NCI-H82 treated with DMSO at 0.1 percent for 48 hours (cell line): ENCODE measurements around the gene IFTAP.

Experiments
- DNase-seq: peaks from one replicate; lab custom pipeline; 2025; ENCODE audit not compliant: unreplicated experiment; lab: John Stamatoyannopoulos, UW

The IFTAP gene

GRCh38 chr11:36596880-36597279 is 2.6 kb downstream of the IFTAP start:
- no peak for DNase-seq

GRCh38 chr11:36598051-36598450 is 3.7 kb downstream of the IFTAP start, which contains the start of gene RAG2:
Gene RAG2, minus strand, starts transcription at chr11:36598236. Its CDS starts 4,068 bp downstream, at chr11:36594168.
- no peak for DNase-seq

GRCh38 chr11:36600180-36600579 is 5.9 kb downstream of the IFTAP start:
- no peak for DNase-seq

- DNase-seq = no peak
These were observed 6.9 kb downstream of the IFTAP start for GRCh38 chr11:36601155-36601554.

- DNase-seq = no peak
These were observed 7.8 kb downstream of the IFTAP start for GRCh38 chr11:36602135-36602534.

- no peak for DNase-seq
These were observed 11.2 kb downstream of the IFTAP start for GRCh38 chr11:36605221-36606216.

- no peak for DNase-seq
These were observed 14.3 kb downstream of the IFTAP start for GRCh38 chr11:36608491-36609199.

- DNase-seq = no peak
These were observed 15.1 kb downstream of the IFTAP start for GRCh38 chr11:36609383-36609782.

GRCh38 chr11:36615826-36616225 is 21.5 kb downstream of the IFTAP start:
- peak; percentile 14 for DNase-seq

GRCh38 chr11:36617543-36618362 is 23.5 kb downstream of the IFTAP start:
- DNase-seq = peak; percentile 73

GRCh38 chr11:36618363-36619047 is 24.2 kb downstream of the IFTAP start:
- DNase-seq = no peak

- DNase-seq = peak; percentile 14
These were observed 25.2 kb downstream of the IFTAP start for GRCh38 chr11:36619502-36619901.

GRCh38 chr11:36620246-36620645 is 25.9 kb downstream of the IFTAP start:
- no peak for DNase-seq

GRCh38 chr11:36622431-36623136 is 28.3 kb downstream of the IFTAP start:
- peak; percentile 25 for DNase-seq

GRCh38 chr11:36623494-36623893 is 29.2 kb downstream of the IFTAP start:
- DNase-seq = no peak

- DNase-seq = no peak
These were observed 32.7 kb downstream of the IFTAP start for GRCh38 chr11:36627006-36627405.

GRCh38 chr11:36627471-36627870 is 33.2 kb downstream of the IFTAP start:
- DNase-seq = no peak

- DNase-seq = no peak
These were observed 33.8 kb downstream of the IFTAP start for GRCh38 chr11:36628141-36628540.

GRCh38 chr11:36628765-36629244 is 34.5 kb downstream of the IFTAP start:
- no peak for DNase-seq

GRCh38 chr11:36631774-36632173 is 37.5 kb downstream of the IFTAP start:
- DNase-seq = no peak
